ENCODE data around the gene NEGR1. TPM values are rescaled to one million over a fixed set of nuclear protein-coding genes. Genes with fewer than 3 reads are reported as not detected.

The NEGR1 gene
- total RNA-seq, 1 experiment from 2014 or later = 0.05 TPM

DNA sequence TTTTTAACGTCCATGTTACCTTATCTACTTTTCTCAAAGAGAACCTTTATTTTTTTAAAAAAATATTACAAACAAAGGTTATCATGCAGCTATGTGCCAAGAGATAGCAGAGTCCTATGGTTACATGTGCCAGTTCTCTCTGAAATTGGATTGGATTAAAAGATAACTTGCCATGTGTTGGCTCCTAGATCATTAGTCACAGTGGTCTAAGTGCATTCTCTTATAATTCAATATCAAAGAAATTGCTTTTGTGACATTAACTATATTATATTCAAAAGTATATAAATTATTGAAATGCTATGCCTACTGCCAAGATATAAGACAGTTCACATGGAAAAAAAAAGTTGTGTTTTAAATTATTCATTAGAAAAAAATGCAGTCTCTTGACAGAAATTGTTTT lies 494.2 kb downstream of the NEGR1 start:
- Histone ChIP-seq H3K27ac (ENCODE audit: low read depth, low read length) (no peak overlapping the region), H3K79me2 (ENCODE audit: insufficient read depth, low read length) (no peaks in the 10 kb centered on the region), H3K4me3 (replicated peaks in 1 of 2; ENCODE audit: low read depth in 1 of 2, low read length in 2 of 2) (no peak overlapping the region), H4K20me1 (ENCODE audit: insufficient read depth) (no peaks in the 10 kb centered on the region), H2AFZ (ENCODE audit: low read depth, low read length, poor library complexity, severe bottlenecking) (no peak overlapping the region), H3K4me2 (ENCODE audit: low read length) (no peak overlapping the region), H3K9ac (ENCODE audit: low read length) (no peak overlapping the region), H3K4me1 (ENCODE audit: control insufficient read depth in 1 of 2, insufficient read depth in 2 of 2, low read length in 2 of 2) (no peaks in the 10 kb centered on the region), H3K36me3 (ENCODE audit: control insufficient read depth in 1 of 2, insufficient read depth in 2 of 2, low read length in 2 of 2) (no peaks in the 10 kb centered on the region), H3K27me3 (ENCODE audit: insufficient read depth, low read length) (no peaks in the 10 kb centered on the region), H3K9me2 (ENCODE audit: insufficient read depth) (no peaks in the 10 kb centered on the region), H3K9me3 (ENCODE audit: control insufficient read depth in 1 of 2, insufficient read depth in 1 of 2, low read depth in 1 of 2, low read length in 2 of 2) (peaks cover 3 to 11% of the 10 kb centered on the region in 2 experiments; a peak in 2 of 4 replicates)
- BruUV-seq (replicated peaks) = no TSS peak
- no peak for TF ChIP-seq ZFX (IDR thresholded peaks at IDR 0.05)
- TF ChIP-seq EZH2phosphoT487 (IDR thresholded peaks at IDR 0.05; ENCODE audit: borderline replicate concordance) = no peak
- no peak for TF ChIP-seq POLR2A (IDR thresholded peaks at IDR 0.05; ENCODE audit: borderline replicate concordance, extremely low read depth, insufficient read depth, insufficient read length)
- TF ChIP-seq ZNF274 (IDR thresholded peaks at IDR 0.05; ENCODE audit: low read depth, low read length) = no peak
- no peak for TF ChIP-seq SP1 (IDR thresholded peaks at IDR 0.05; ENCODE audit: low read depth)
- no peak for TF ChIP-seq CEBPB (IDR thresholded peaks at IDR 0.05; ENCODE audit: low read depth)
- no peak for TF ChIP-seq TCF7L2 (IDR thresholded peaks at IDR 0.05; ENCODE audit: borderline replicate concordance, extremely low read depth, insufficient read depth, insufficient read length)
- TF ChIP-seq FOSL1 (IDR thresholded peaks at IDR 0.05; ENCODE audit: low read depth) = no peak
- DNase-seq (ENCODE audit: low read depth, low spot score) (no peak), ATAC-seq (no peak)
- CTCF ChIA-PET = no interaction called here
- intact Hi-C loops (cut with micrococcal nuclease) = no loop called here
- POLR2A ChIA-PET = no interaction called here
- RAD21 ChIA-PET (ENCODE audit: low non-redundant PET in 1 of 2, low total read pairs in 2 of 2, uncharacterized antibody in 2 of 2, unreplicated experiment in 2 of 2) = no interaction called here

GRCh38 chr1:71787699-71788098 lies 494.6 kb downstream of the NEGR1 start:
- H3K4me2 ChIP-seq (ENCODE audit: low read length) = no peak overlapping the region
- ChIA-PET RAD21 (ENCODE audit: low non-redundant PET in 1 of 2, low total read pairs in 2 of 2, uncharacterized antibody in 2 of 2, unreplicated experiment in 2 of 2) (no interaction called here), CTCF (no interaction called here), POLR2A (no interaction called here)
- H3K4me1 ChIP-seq (ENCODE audit: control insufficient read depth in 1 of 2, insufficient read depth in 2 of 2, low read length in 2 of 2) = no peaks in the 10 kb centered on the region
- H3K36me3 ChIP-seq (ENCODE audit: control insufficient read depth in 1 of 2, insufficient read depth in 2 of 2, low read length in 2 of 2) = no peaks in the 10 kb centered on the region
- no peak overlapping the region for H2AFZ ChIP-seq (ENCODE audit: low read depth, low read length, poor library complexity, severe bottlenecking)
- H3K9me2 ChIP-seq (ENCODE audit: insufficient read depth) = no peaks in the 10 kb centered on the region
- no peak overlapping the region for H3K9ac ChIP-seq (ENCODE audit: low read length)
- ATAC-seq (no peak), DNase-seq (ENCODE audit: low read depth, low spot score) (no peak)
- no peaks in the 10 kb centered on the region for H3K27me3 ChIP-seq (ENCODE audit: insufficient read depth, low read length)
- no peaks in the 10 kb centered on the region for H3K79me2 ChIP-seq (ENCODE audit: insufficient read depth, low read length)
- H4K20me1 ChIP-seq (ENCODE audit: insufficient read depth) = no peaks in the 10 kb centered on the region
- no peak overlapping the region for H3K27ac ChIP-seq (ENCODE audit: low read depth, low read length)
- intact Hi-C loops (cut with micrococcal nuclease) = no loop called here
- BruUV-seq (replicated peaks) = no TSS peak
- no peak overlapping the region for H3K4me3 ChIP-seq (replicated peaks in 1 of 2; ENCODE audit: low read depth in 1 of 2, low read length in 2 of 2)
- peaks cover 3 to 11% of the 10 kb centered on the region in 2 experiments; a peak in 2 of 4 replicates for H3K9me3 ChIP-seq (ENCODE audit: control insufficient read depth in 1 of 2, insufficient read depth in 1 of 2, low read depth in 1 of 2, low read length in 2 of 2)
- TF ChIP-seq EZH2phosphoT487 (IDR thresholded peaks at IDR 0.05; ENCODE audit: borderline replicate concordance) (no peak), POLR2AphosphoS5 (IDR thresholded peaks at IDR 0.05; ENCODE audit: low read depth, low read length) (no peak), RAD21 (IDR thresholded peaks at IDR 0.05; ENCODE audit: low read depth) (no peak), CEBPB (IDR thresholded peaks at IDR 0.05; ENCODE audit: low read depth) (no peak), TCF7L2 (IDR thresholded peaks at IDR 0.05; ENCODE audit: borderline replicate concordance, extremely low read depth, insufficient read depth, insufficient read length) (no peak), EZH2 (IDR thresholded peaks at IDR 0.05) (no peak), ELF1 (IDR thresholded peaks at IDR 0.05; ENCODE audit: borderline replicate concordance, low read depth) (no peak), MAX (IDR thresholded peaks at IDR 0.05) (no peak), FOSL1 (IDR thresholded peaks at IDR 0.05; ENCODE audit: low read depth) (no peak), POLR2A (IDR thresholded peaks at IDR 0.05; ENCODE audit: borderline replicate concordance, extremely low read depth, insufficient read depth, insufficient read length) (no peak)
- TF ChIP-seq, protein P1, sequence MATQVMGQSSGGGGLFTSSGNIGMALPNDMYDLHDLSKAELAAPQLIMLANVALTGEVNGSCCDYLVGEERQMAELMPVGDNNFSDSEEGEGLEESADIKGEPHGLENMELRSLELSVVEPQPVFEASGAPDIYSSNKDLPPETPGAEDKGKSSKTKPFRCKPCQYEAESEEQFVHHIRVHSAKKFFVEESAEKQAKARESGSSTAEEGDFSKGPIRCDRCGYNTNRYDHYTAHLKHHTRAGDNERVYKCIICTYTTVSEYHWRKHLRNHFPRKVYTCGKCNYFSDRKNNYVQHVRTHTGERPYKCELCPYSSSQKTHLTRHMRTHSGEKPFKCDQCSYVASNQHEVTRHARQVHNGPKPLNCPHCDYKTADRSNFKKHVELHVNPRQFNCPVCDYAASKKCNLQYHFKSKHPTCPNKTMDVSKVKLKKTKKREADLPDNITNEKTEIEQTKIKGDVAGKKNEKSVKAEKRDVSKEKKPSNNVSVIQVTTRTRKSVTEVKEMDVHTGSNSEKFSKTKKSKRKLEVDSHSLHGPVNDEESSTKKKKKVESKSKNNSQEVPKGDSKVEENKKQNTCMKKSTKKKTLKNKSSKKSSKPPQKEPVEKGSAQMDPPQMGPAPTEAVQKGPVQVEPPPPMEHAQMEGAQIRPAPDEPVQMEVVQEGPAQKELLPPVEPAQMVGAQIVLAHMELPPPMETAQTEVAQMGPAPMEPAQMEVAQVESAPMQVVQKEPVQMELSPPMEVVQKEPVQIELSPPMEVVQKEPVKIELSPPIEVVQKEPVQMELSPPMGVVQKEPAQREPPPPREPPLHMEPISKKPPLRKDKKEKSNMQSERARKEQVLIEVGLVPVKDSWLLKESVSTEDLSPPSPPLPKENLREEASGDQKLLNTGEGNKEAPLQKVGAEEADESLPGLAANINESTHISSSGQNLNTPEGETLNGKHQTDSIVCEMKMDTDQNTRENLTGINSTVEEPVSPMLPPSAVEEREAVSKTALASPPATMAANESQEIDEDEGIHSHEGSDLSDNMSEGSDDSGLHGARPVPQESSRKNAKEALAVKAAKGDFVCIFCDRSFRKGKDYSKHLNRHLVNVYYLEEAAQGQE (IDR thresholded peaks at IDR 0.05; ENCODE audit: low read depth) = no peak
- TF ChIP-seq, protein P2, sequence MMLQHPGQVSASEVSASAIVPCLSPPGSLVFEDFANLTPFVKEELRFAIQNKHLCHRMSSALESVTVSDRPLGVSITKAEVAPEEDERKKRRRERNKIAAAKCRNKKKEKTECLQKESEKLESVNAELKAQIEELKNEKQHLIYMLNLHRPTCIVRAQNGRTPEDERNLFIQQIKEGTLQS (IDR thresholded peaks at IDR 0.05) = no peak
